Endodermal cell (in vitro differentiated cells): ENCODE measurements around the gene MANF. TPM values are rescaled to one million over a fixed set of nuclear protein-coding genes. Genes with fewer than 3 reads are reported as not detected.

ENCODE experiments used
- DNase-seq: peaks from one replicate; pipeline ENCODE4 v3.0.0-alpha.2; 2017
- H3K27ac ChIP-seq: 2 replicates; pipeline ENCODE4 v1.5.1; 2013; ENCODE audit warnings: mild to moderate bottlenecking, low read depth, low read length, moderate library complexity
- H3K27me3 ChIP-seq: 2 replicates; pipeline ENCODE4 v1.6.1; 2013; ENCODE audit warnings: mild to moderate bottlenecking, low read length, moderate library complexity; ENCODE audit not compliant: insufficient read depth, control insufficient read depth, poor library complexity, severe bottlenecking
- H3K36me3 ChIP-seq: 2 replicates; pipeline ENCODE4 v1.7.0; 2013; ENCODE audit warnings: mild to moderate bottlenecking, low read length, moderate library complexity; ENCODE audit not compliant: control insufficient read depth, insufficient read depth
- H3K4me1 ChIP-seq: one replicate; pipeline ENCODE4 v1.7.0; 2013; ENCODE audit warnings: low read length; ENCODE audit not compliant: control insufficient read depth, insufficient read depth
- H3K4me3 ChIP-seq: 2 replicates; pipeline ENCODE4 v1.5.1; 2013; ENCODE audit warnings: mild to moderate bottlenecking, low read length, moderate library complexity
- H3K9ac ChIP-seq: 2 replicates; pipeline ENCODE4 v1.6.1; 2013; ENCODE audit warnings: mild to moderate bottlenecking, low read length, moderate library complexity; ENCODE audit not compliant: poor library complexity, severe bottlenecking; ENCODE audit errors: extremely low read depth
- H3K9me3 ChIP-seq: 2 replicates; pipeline ENCODE4 v1.6.1; 2013; ENCODE audit warnings: mild to moderate bottlenecking, low read length, moderate library complexity; ENCODE audit not compliant: control insufficient read depth
- H3K27ac Mint-ChIP-seq: 2 replicates; pipeline ENCODE4 v1.8.0; 2020; ENCODE audit warnings: mixed read lengths
- H3K27me3 Mint-ChIP-seq: 2 replicates; pipeline ENCODE4 v1.8.0; 2021; ENCODE audit warnings: mild to moderate bottlenecking, mixed read lengths; ENCODE audit not compliant: insufficient read depth
- H3K36me3 Mint-ChIP-seq: 2 replicates; pipeline ENCODE4 v1.8.0; 2020; ENCODE audit warnings: low read depth, mixed read lengths
- H3K4me1 Mint-ChIP-seq: 2 replicates; pipeline ENCODE4 v1.8.0; 2020; ENCODE audit warnings: mixed read lengths
- H3K4me3 Mint-ChIP-seq: 2 replicates; pipeline ENCODE4 v1.8.0; 2020; ENCODE audit warnings: mild to moderate bottlenecking, moderate library complexity, mixed read lengths
- H3K9me3 Mint-ChIP-seq: 2 replicates; pipeline ENCODE4 v1.8.0; 2020; ENCODE audit warnings: mild to moderate bottlenecking, mixed read lengths
- CTCF ChIP-seq: fragments of 200-600 bp; sonication (generic); conservative IDR thresholded peaks from 2 replicates; pipeline ENCODE4 v1.5.0; 2021; ENCODE audit warnings: antibody characterized with exemption, mild to moderate bottlenecking
- WGBS, 2 experiments: methylation state at CpG; one replicate each; pipeline versions ENCODE4 v1.1.5 to v1.1.7; 2013; ENCODE audit warnings: missing lambda C conversion rate in 2 of 2, mixed read lengths in 1 of 2; ENCODE audit not compliant: insufficient coverage in 1 of 2, insufficient read length in 1 of 2; 5-methylcytosine and 5-hydroxymethylcytosine counted together
- total RNA-seq, 2 donors: library from RNA; stranded (reverse); fragmentation: NEBNext Ultra II Directional in 1 of 2; extraction: Animal tissue kit (Norgen Biotek cat#: 25700) in 1 of 2; gene quantifications; 2 replicates in 1 of 2; 3 replicates in 1 of 2; pipeline ENCODE4 v1.2.1, GENCODE V29; 2021

Gene MANF
- total RNA-seq, 2 donors from 2014 or later = 153 to 225 TPM

GRCh38 chr3:51422211-51422610 is 37.1 kb downstream of the MANF start:
- Histone ChIP-seq H3K4me1 (no peaks in the 10 kb centered on the region), H3K9me3 (no peaks in the 10 kb centered on the region), H3K36me3 (peaks cover 50% of the 10 kb centered on the region), H3K9ac (no peak overlapping the region), H3K4me3 (no peak overlapping the region), H3K27ac (no peak overlapping the region), H3K27me3 (no peaks in the 10 kb centered on the region)
- no peaks in the 10 kb centered on the region for H3K9me3 Mint-ChIP-seq
- TF ChIP-seq CTCF = no peak
- peaks cover 39% of the 10 kb centered on the region for H3K36me3 Mint-ChIP-seq
- no peaks in the 10 kb centered on the region for H3K4me1 Mint-ChIP-seq
- WGBS, 2 experiments = 90% methylated on average over 3 of the region's 3 CpGs; no CpG with 5 or more reads in 1 of the 2 experiments
- DNase-seq = no peak
- H3K4me3 Mint-ChIP-seq = no peak overlapping the region
- no peak overlapping the region for H3K27ac Mint-ChIP-seq
- H3K27me3 Mint-ChIP-seq = no peaks in the 10 kb centered on the region

GRCh38 chr3:51426921-51427320 is 41.8 kb downstream of the MANF start:
- Histone ChIP-seq H3K36me3 (peaks cover 47% of the 10 kb centered on the region), H3K9ac (no peak overlapping the region), H3K4me3 (no peak overlapping the region), H3K27me3 (no peaks in the 10 kb centered on the region), H3K9me3 (no peaks in the 10 kb centered on the region), H3K27ac (no peak overlapping the region), H3K4me1 (no peaks in the 10 kb centered on the region)
- TF ChIP-seq CTCF = no peak
- Mint-ChIP-seq H3K36me3 (peaks cover 42% of the 10 kb centered on the region), H3K4me1 (no peaks in the 10 kb centered on the region), H3K4me3 (no peak overlapping the region), H3K27ac (no peak overlapping the region), H3K9me3 (no peaks in the 10 kb centered on the region), H3K27me3 (no peaks in the 10 kb centered on the region)
- WGBS, 2 experiments = 98% methylated on average over 3 of the region's 4 CpGs; no CpG with 5 or more reads in 1 of the 2 experiments
- DNase-seq = no peak

GRCh38 chr3:51429138-51429537 is 44.0 kb downstream of the MANF start:
- H3K27ac Mint-ChIP-seq = no peak overlapping the region
- TF ChIP-seq CTCF = no peak

More at GRCh38 chr3:51429138-51429537, 44.0 kb downstream of the MANF start:
- Histone ChIP-seq H3K27ac (no peak overlapping the region), H3K27me3 (no peaks in the 10 kb centered on the region), H3K9ac (no peak overlapping the region), H3K9me3 (no peaks in the 10 kb centered on the region), H3K36me3 (peaks cover 60% of the 10 kb centered on the region), H3K4me1 (no peaks in the 10 kb centered on the region), H3K4me3 (no peak overlapping the region)
- H3K9me3 Mint-ChIP-seq = no peaks in the 10 kb centered on the region
- 88 to 93% methylated on average over 1 to 3 of the region's 3 CpGs for WGBS, 2 experiments
- no peak for DNase-seq
- H3K27me3 Mint-ChIP-seq = no peaks in the 10 kb centered on the region
- H3K4me3 Mint-ChIP-seq = no peak overlapping the region
- H3K4me1 Mint-ChIP-seq = no peaks in the 10 kb centered on the region
- peaks cover 50% of the 10 kb centered on the region for H3K36me3 Mint-ChIP-seq
